ENCODE measurements around the gene GSS. TPM values are rescaled to one million over a fixed set of nuclear protein-coding genes. Genes with fewer than 3 reads are reported as not detected.
A peak's percentile ranks its signal among the peaks of the same experiment; 100 is the strongest.

GSS gene
- total RNA-seq, 2 experiments from 2014 or later = 67.7 to 72.2 TPM

GRCh38 chr20:34926581-34926980 is 29.0 kb downstream of the GSS start:
- Mint-ChIP-seq H3K27ac (no peak overlapping the region), H3K27me3 (no peaks in the 10 kb centered on the region), H3K36me3 (peaks cover 24% of the 10 kb centered on the region), H3K4me1 (ENCODE audit: low read depth) (peaks cover 3% of the 10 kb centered on the region), H3K9me3 (no peaks in the 10 kb centered on the region), H3K4me3 (no peak overlapping the region)
- intact Hi-C loops (cut with micrococcal nuclease) = no loop called here
- ChIA-PET CTCF (no interaction called here), POLR2A (no interaction called here)
- no peak for DNase-seq

GRCh38 chr20:34925981-34926380 is 29.6 kb downstream of the GSS start:
- DNase-seq = no peak
- Mint-ChIP-seq H3K27ac (no peak overlapping the region), H3K36me3 (peaks cover 22% of the 10 kb centered on the region), H3K4me3 (no peak overlapping the region), H3K4me1 (ENCODE audit: low read depth) (peaks cover 9% of the 10 kb centered on the region), H3K27me3 (no peaks in the 10 kb centered on the region), H3K9me3 (no peaks in the 10 kb centered on the region)
- intact Hi-C loops (cut with micrococcal nuclease) = no loop called here
- POLR2A ChIA-PET = no interaction called here
- CTCF ChIA-PET = no interaction called here

GRCh38 chr20:34925341-34925740 is 30.3 kb downstream of the GSS start:
- ChIA-PET CTCF (no interaction called here), POLR2A (no interaction called here)
- Mint-ChIP-seq H3K27me3 (no peaks in the 10 kb centered on the region), H3K9me3 (no peaks in the 10 kb centered on the region), H3K36me3 (peaks cover 17% of the 10 kb centered on the region), H3K27ac (no peak overlapping the region), H3K4me1 (ENCODE audit: low read depth) (peaks cover 14% of the 10 kb centered on the region), H3K4me3 (no peak overlapping the region)
- intact Hi-C loops (cut with micrococcal nuclease) = no loop called here
- DNase-seq = no peak

GRCh38 chr20:34923414-34923813 is 32.2 kb downstream of the GSS start:
- H3K9me3 Mint-ChIP-seq = no peaks in the 10 kb centered on the region
- H3K4me1 Mint-ChIP-seq (ENCODE audit: low read depth) = peaks cover 29% of the 10 kb centered on the region
- no peaks in the 10 kb centered on the region for H3K27me3 Mint-ChIP-seq
- no peak overlapping the region for H3K4me3 Mint-ChIP-seq
- DNase-seq = no peak
- H3K27ac Mint-ChIP-seq = no peak overlapping the region
- peaks cover 13% of the 10 kb centered on the region for H3K36me3 Mint-ChIP-seq
- ChIA-PET POLR2A (no interaction called here), CTCF (interaction anchor here (0.9 kb wide), 1 partner anchor 49 kb away, joined by 3 read pairs; no protein-coding TSS in a partner anchor)
- intact Hi-C loops (cut with micrococcal nuclease) = no loop called here

GRCh38 chr20:34922654-34923381 is 32.8 kb downstream of the GSS start:
- H3K27me3 Mint-ChIP-seq = no peaks in the 10 kb centered on the region
- CTCF ChIA-PET = interaction anchor here (0.9 to 1.1 kb wide), 2 partner anchors 48 to 50 kb away, joined by 3 read pairs; no protein-coding TSS in a partner anchor

GRCh38 chr20:34921436-34921835 is 34.2 kb downstream of the GSS start:
- Mint-ChIP-seq H3K4me1 (ENCODE audit: low read depth) (peaks cover 47% of the 10 kb centered on the region), H3K36me3 (peaks cover 19% of the 10 kb centered on the region), H3K4me3 (no peak overlapping the region), H3K9me3 (no peaks in the 10 kb centered on the region), H3K27me3 (no peaks in the 10 kb centered on the region), H3K27ac (no peak overlapping the region)
- POLR2A ChIA-PET = no interaction called here
- intact Hi-C loops (cut with micrococcal nuclease) = no loop called here
- CTCF ChIA-PET = interaction anchor here (1.1 kb wide), 1 partner anchor 51 kb away, joined by 3 read pairs; no protein-coding TSS in a partner anchor
- DNase-seq = peak; percentile 52

More at GRCh38 chr20:34922654-34923381, 32.8 kb downstream of the GSS start:
- intact Hi-C loops (cut with micrococcal nuclease) = no loop called here
- H3K36me3 Mint-ChIP-seq = peaks cover 16% of the 10 kb centered on the region
- H3K4me3 Mint-ChIP-seq = no peak overlapping the region
- DNase-seq = no peak
- peaks cover 35% of the 10 kb centered on the region for H3K4me1 Mint-ChIP-seq (ENCODE audit: low read depth)
- POLR2A ChIA-PET = no interaction called here
- no peak overlapping the region for H3K27ac Mint-ChIP-seq
- H3K9me3 Mint-ChIP-seq = no peaks in the 10 kb centered on the region

- H3K27ac Mint-ChIP-seq = peak overlapping the region; percentile 20
- peak; percentile 24 for DNase-seq
- no peaks in the 10 kb centered on the region for H3K9me3 Mint-ChIP-seq
- intact Hi-C loops (cut with micrococcal nuclease) = loop anchor here (1.0 kb wide), 1 partner anchor 29 kb away; no protein-coding TSS in a partner anchor
- no peaks in the 10 kb centered on the region for H3K27me3 Mint-ChIP-seq
- POLR2A ChIA-PET = interaction anchor here (2.3 kb wide), 1 partner anchor 29 kb away, joined by 6 read pairs; no protein-coding TSS in a partner anchor
- CTCF ChIA-PET = interaction anchor here (0.6 kb wide), 1 partner anchor 396 kb away, joined by 3 read pairs; no protein-coding TSS in a partner anchor
- H3K4me1 Mint-ChIP-seq (ENCODE audit: low read depth) = peaks cover 47% of the 10 kb centered on the region
- peaks cover 18% of the 10 kb centered on the region for H3K36me3 Mint-ChIP-seq
- no peak overlapping the region for H3K4me3 Mint-ChIP-seq
Measured at GRCh38 chr20:34920055-34920454, 35.6 kb downstream of the GSS start.

- DNase-seq = no peak
- Mint-ChIP-seq H3K4me1 (ENCODE audit: low read depth) (peaks cover 47% of the 10 kb centered on the region), H3K27me3 (no peaks in the 10 kb centered on the region), H3K9me3 (no peaks in the 10 kb centered on the region), H3K4me3 (no peak overlapping the region), H3K36me3 (peaks cover 18% of the 10 kb centered on the region), H3K27ac (no peak overlapping the region)
- intact Hi-C loops (cut with micrococcal nuclease) = no loop called here
- CTCF ChIA-PET = interaction anchor here (0.6 to 1.5 kb wide), 3 partner anchors 39 to 42 kb away, joined by 3 to 7 read pairs (median 4); partner anchors contain the start of genes ACSS2, GSS and MYH7B
- POLR2A ChIA-PET = interaction anchor here (0.7 to 1.1 kb wide), 2 partner anchors 24 to 105 kb away, joined by 3 read pairs; no protein-coding TSS in a partner anchor
Measured at GRCh38 chr20:34916774-34917354, 38.7 kb downstream of the GSS start.

GRCh38 chr20:34915749-34916455 is 39.7 kb downstream of the GSS start:
- POLR2A ChIA-PET = interaction anchor here (0.7 kb wide), 1 partner anchor 104 kb away, joined by 3 read pairs; no protein-coding TSS in a partner anchor
- Mint-ChIP-seq H3K27me3 (no peaks in the 10 kb centered on the region), H3K9me3 (no peaks in the 10 kb centered on the region), H3K4me1 (ENCODE audit: low read depth) (peaks cover 37% of the 10 kb centered on the region), H3K4me3 (no peak overlapping the region), H3K36me3 (peaks cover 16% of the 10 kb centered on the region), H3K27ac (no peak overlapping the region)
- CTCF ChIA-PET = interaction anchor here (0.6 to 1.5 kb wide), 3 partner anchors 40 to 41 kb away, joined by 3 to 7 read pairs (median 4); partner anchors contain the start of genes ACSS2, GSS and MYH7B
- no peak for DNase-seq
- intact Hi-C loops (cut with micrococcal nuclease) = no loop called here

GRCh38 chr20:34915131-34915530 is 40.5 kb downstream of the GSS start:
- H3K9me3 Mint-ChIP-seq = no peaks in the 10 kb centered on the region
- H3K27me3 Mint-ChIP-seq = no peaks in the 10 kb centered on the region
- peaks cover 30% of the 10 kb centered on the region for H3K4me1 Mint-ChIP-seq (ENCODE audit: low read depth)
- intact Hi-C loops (cut with micrococcal nuclease) = no loop called here
- peaks cover 12% of the 10 kb centered on the region for H3K36me3 Mint-ChIP-seq
- no peak for DNase-seq
- ChIA-PET CTCF (no interaction called here), POLR2A (interaction anchor here (0.6 kb wide), 1 partner anchor 13 kb away, joined by 6 read pairs; no protein-coding TSS in a partner anchor)
- no peak overlapping the region for H3K4me3 Mint-ChIP-seq
- no peak overlapping the region for H3K27ac Mint-ChIP-seq

- ChIA-PET CTCF (no interaction called here), POLR2A (no interaction called here)
- Mint-ChIP-seq H3K36me3 (no peaks in the 10 kb centered on the region), H3K4me1 (ENCODE audit: low read depth) (peaks cover 11% of the 10 kb centered on the region), H3K27ac (no peak overlapping the region), H3K4me3 (no peak overlapping the region), H3K9me3 (no peaks in the 10 kb centered on the region), H3K27me3 (no peaks in the 10 kb centered on the region)
- intact Hi-C loops (cut with micrococcal nuclease) = no loop called here
- no peak for DNase-seq
Measured at GRCh38 chr20:34907616-34908469, 47.8 kb downstream of the GSS start.
